AG04450 (cell line): Measurements from ENCODE around the gene NF1. TPM values are rescaled to one million over a fixed set of nuclear protein-coding genes. Genes with fewer than 3 reads are reported as not detected.

Experiments
- CTCF ChIA-PET: fragments of 300-600, 350-600 bp; formaldehyde crosslinking; extraction: SDS; loops from one replicate; lab custom pipeline; 2022; ENCODE audit warnings: antibody characterized with exemption, inconsistent platforms; lab: Charles Lee
- POLR2A ChIA-PET: fragments of 350-600 bp; formaldehyde crosslinking; extraction: SDS; loops from one replicate; lab custom pipeline; 2021; ENCODE audit warnings: antibody characterized with exemption, inconsistent platforms; lab: Yijun Ruan, JAX
- DNase-seq: peaks from one replicate; pipeline ENCODE4 v3.0.0-alpha.2; 2011; ENCODE audit warnings: low read depth, low spot score
- H3K27ac ChIP-seq: one replicate; pipeline ENCODE4 v1.5.1; 2012; ENCODE audit warnings: low read depth, low read length, control low read depth
- H3K27me3 ChIP-seq: one replicate; pipeline ENCODE4 v1.6.0; 2012; ENCODE audit warnings: low read length; ENCODE audit not compliant: control insufficient read depth, insufficient read depth
- H3K4me3 ChIP-seq: 2 replicates; pipeline ENCODE4 v1.5.1; 2011; ENCODE audit warnings: mild to moderate bottlenecking, low read depth, low read length, control low read depth
- H3K9me3 ChIP-seq: 2 replicates; pipeline ENCODE4 v1.5.1; 2012; ENCODE audit warnings: low read length; ENCODE audit not compliant: control insufficient read depth, insufficient read depth
- CTCF ChIP-seq: IDR thresholded peaks from 2 replicates; pipeline ENCODE4 v1.5.1; 2011; ENCODE audit warnings: low read depth, low read length, control low read depth, inconsistent platforms
- polyA plus RNA-seq: library from polyadenylated mRNA; depleted of rRNA; stranded (reverse); fragments of >200 nt; gene quantifications from 2 replicates; pipeline ENCODE4 v1.2.3, GENCODE V29; 2011

NF1 gene
- polyA plus RNA-seq, 1 experiment: 60.5 TPM

GRCh38 chr17:31401456-31402254 lies 306.9 kb downstream of the NF1 start:
- POLR2A ChIA-PET: no interaction called here
- no peak for TF ChIP-seq CTCF

GRCh38 chr17:31404028-31404949 lies 309.5 kb downstream of the NF1 start:
- CTCF ChIA-PET: no interaction called here
- DNase-seq: no peak

More at GRCh38 chr17:31401456-31402254, 306.9 kb downstream of the NF1 start:
- H3K27ac ChIP-seq: no peak overlapping the region
- no peak overlapping the region for H3K4me3 ChIP-seq
- DNase-seq: no peak
- no peaks in the 10 kb centered on the region for H3K9me3 ChIP-seq
- peaks cover 21% of the 10 kb centered on the region for H3K27me3 ChIP-seq
- CTCF ChIA-PET: interaction anchor here (0.7 kb wide), 1 partner anchor 11 kb away, joined by 4 read pairs; no protein-coding TSS in a partner anchor

DNA sequence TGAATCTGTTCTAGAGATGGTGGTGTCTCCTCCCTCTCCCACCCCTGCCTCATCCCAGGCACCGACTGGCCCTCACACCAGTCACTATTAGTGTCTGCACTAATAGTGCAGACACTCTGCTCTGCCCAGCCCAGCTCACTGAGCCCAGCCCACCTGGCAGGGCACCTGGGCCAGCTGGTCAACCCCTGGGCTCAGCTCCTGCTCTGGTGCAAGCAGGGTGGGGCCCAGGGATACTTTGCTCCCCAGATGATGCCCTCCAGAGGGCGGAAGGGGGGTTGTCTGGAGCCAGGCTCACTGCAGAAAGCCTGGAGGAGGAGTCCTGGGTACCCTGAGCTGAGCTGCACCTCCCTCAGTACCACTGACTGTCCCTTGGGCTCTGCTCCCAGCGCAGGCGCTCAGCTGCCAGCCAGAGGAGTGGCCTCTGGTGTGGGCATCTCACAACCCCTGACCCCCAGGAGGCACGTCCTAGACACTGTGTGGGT lies 311.2 kb downstream of the NF1 start:
- no peak overlapping the region for H3K4me3 ChIP-seq
- POLR2A ChIA-PET: interaction anchor here (0.7 kb wide), 1 partner anchor 11 kb away, joined by 4 read pairs; no protein-coding TSS in a partner anchor
- no peak for TF ChIP-seq CTCF
- DNase-seq: no peak
- CTCF ChIA-PET: no interaction called here
- H3K9me3 ChIP-seq: no peaks in the 10 kb centered on the region
- H3K27ac ChIP-seq: no peak overlapping the region
- peaks cover 21% of the 10 kb centered on the region for H3K27me3 ChIP-seq

More at GRCh38 chr17:31404028-31404949, 309.5 kb downstream of the NF1 start:
- no peak overlapping the region for H3K4me3 ChIP-seq
- H3K9me3 ChIP-seq: no peaks in the 10 kb centered on the region
- POLR2A ChIA-PET: no interaction called here
- no peak for TF ChIP-seq CTCF
- H3K27ac ChIP-seq: no peak overlapping the region
- peaks cover 20% of the 10 kb centered on the region for H3K27me3 ChIP-seq

GRCh38 chr17:31408586-31408985 lies 313.8 kb downstream of the NF1 start:
- CTCF ChIA-PET: no interaction called here
- TF ChIP-seq CTCF: no peak

More at GRCh38 chr17:31408586-31408985, 313.8 kb downstream of the NF1 start:
- no peak overlapping the region for H3K27ac ChIP-seq
- DNase-seq: no peak
- H3K9me3 ChIP-seq: no peaks in the 10 kb centered on the region
- peaks cover 24% of the 10 kb centered on the region for H3K27me3 ChIP-seq
- no peak overlapping the region for H3K4me3 ChIP-seq
- POLR2A ChIA-PET: no interaction called here
